MM.1S (cell line): Measurements from ENCODE around the gene SIRPG.

Experiments used
- EZH2 ChIP-seq: fragments of 300-600 bp; sonication (generic); optimal IDR thresholded peaks from 2 replicates; pipeline ENCODE3; 2017; ENCODE audit warnings: low read depth, mild to moderate bottlenecking, antibody characterized with exemption, low read length, mixed read lengths
- EZH2phosphoT487 ChIP-seq: fragments of 300-600 bp; sonication (generic); IDR thresholded peaks from 2 replicates; pipeline ENCODE4 v1.6.1; 2018; ENCODE audit warnings: antibody characterized with exemption, low read length
- TF ChIP-seq, protein P1 (sequence below): fragments of 300-600 bp; sonication (generic); IDR thresholded peaks from 2 replicates; pipeline ENCODE4 v1.5.1; 2016; ENCODE audit warnings: antibody characterized with exemption, low read length, mixed read lengths

DNA sequence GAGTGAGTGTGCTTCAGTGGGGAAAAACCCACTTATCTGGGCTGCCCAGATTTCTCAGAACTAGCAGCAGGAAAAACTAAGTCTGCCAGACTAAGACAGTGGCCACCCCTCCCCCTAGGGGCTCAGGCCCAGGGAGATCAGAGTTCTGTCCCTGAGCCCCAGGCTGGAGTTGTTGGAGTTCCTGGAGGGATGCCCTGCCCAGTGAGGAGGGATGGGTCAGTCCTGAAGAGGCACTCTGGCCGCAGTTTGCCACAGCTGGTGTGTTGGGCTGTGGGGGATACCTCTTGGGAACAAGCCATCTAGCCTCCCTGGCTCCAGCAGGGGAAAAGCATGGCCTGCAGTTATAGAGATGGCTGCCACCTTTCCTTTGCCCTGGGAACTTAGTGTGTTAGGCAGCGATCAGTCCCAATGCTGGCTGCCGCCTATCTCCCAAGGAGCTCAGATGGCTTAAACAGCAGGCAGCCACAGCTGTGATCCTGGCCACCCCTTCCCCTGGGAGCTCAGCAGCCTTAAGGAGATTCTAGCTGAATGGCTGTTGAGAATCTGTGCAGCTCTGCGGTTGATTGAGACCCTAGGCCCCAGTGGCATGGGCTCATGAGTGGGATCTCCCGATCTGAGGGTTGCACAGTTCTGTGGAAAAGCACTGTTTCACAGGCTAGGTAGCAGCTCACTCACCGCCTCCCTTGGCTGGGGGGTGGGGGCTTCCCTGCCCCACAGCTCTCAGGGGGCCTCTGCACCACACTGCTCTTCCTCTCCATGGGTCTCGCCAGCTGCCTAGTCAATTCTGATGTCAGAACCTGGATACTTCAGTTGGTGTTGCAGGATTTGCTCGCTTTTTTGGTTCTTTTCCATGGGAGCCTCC is 13.2 kb downstream of the SIRPG start:
- TF ChIP-seq, protein P1, sequence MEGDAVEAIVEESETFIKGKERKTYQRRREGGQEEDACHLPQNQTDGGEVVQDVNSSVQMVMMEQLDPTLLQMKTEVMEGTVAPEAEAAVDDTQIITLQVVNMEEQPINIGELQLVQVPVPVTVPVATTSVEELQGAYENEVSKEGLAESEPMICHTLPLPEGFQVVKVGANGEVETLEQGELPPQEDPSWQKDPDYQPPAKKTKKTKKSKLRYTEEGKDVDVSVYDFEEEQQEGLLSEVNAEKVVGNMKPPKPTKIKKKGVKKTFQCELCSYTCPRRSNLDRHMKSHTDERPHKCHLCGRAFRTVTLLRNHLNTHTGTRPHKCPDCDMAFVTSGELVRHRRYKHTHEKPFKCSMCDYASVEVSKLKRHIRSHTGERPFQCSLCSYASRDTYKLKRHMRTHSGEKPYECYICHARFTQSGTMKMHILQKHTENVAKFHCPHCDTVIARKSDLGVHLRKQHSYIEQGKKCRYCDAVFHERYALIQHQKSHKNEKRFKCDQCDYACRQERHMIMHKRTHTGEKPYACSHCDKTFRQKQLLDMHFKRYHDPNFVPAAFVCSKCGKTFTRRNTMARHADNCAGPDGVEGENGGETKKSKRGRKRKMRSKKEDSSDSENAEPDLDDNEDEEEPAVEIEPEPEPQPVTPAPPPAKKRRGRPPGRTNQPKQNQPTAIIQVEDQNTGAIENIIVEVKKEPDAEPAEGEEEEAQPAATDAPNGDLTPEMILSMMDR: no peak
- no peak for TF ChIP-seq EZH2phosphoT487
- TF ChIP-seq EZH2: no peak
